K562 (cell line): Measurements from ENCODE around the gene OR8D2.

Experiments used
- POLR2A ChIP-seq: fragments of 450-650 bp; conservative IDR thresholded peaks from 2 replicates; pipeline ENCODE4 v1.6.1; 2016
- RNF2 ChIP-seq: sonication (generic); IDR thresholded peaks from 2 replicates; pipeline ENCODE4 v1.6.1; 2016
- TOE1 ChIP-seq, 2 experiments: fragments of 450-650 bp in 1 of 2; sonication (generic) in 1 of 2; formaldehyde crosslinking in 1 of 2; IDR thresholded peaks; 2 replicates each; pipeline versions ENCODE4 v1.7.1 to v1.8.0; 2016 to 2022; ENCODE audit warnings: borderline replicate concordance in 2 of 2, mild to moderate bottlenecking in 2 of 2, antibody characterized with exemption in 1 of 2, inconsistent platforms in 1 of 2, low read depth in 1 of 2, missing genetic modification reagents in 1 of 2, moderate library complexity in 1 of 2
- ZBTB17 ChIP-seq: fragments of 450-650 bp; formaldehyde crosslinking; IDR thresholded peaks from 2 replicates; pipeline ENCODE4 v1.4.0; 2020; ENCODE audit warnings: mild to moderate bottlenecking
- TF ChIP-seq, protein P1 (sequence below): sonication (generic); formaldehyde crosslinking; IDR thresholded peaks from 2 replicates; pipeline ENCODE4 v1.5.0; 2020; ENCODE audit warnings: missing genetic modification reagents
- TF ChIP-seq, protein P2 (sequence below): sonication (generic); formaldehyde crosslinking; IDR thresholded peaks from 2 replicates; pipeline ENCODE4 v1.8.0; 2022; ENCODE audit warnings: missing genetic modification reagents, mild to moderate bottlenecking, borderline replicate concordance

DNA sequence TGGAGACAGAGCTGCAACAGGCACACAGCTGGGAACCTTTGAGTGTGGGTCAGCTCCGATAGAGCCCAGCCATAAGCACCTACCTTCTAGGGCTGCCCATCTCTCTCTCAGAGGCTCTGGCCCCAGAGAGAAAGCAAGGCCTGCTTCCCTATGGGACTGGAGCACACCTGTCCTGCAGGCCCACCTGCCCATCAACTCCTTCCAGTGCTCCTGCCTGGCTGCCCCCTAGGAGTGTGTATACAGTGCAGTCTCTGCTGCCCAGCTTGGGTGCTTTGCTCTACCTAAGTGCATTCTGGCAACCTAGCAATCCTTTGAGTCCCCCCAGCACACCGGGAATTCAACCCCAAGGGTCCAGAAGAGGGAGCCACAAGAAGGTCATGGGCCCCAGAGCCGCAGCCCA, 42.8 kb downstream of the OR8D2 start:
- TF ChIP-seq, protein P1, sequence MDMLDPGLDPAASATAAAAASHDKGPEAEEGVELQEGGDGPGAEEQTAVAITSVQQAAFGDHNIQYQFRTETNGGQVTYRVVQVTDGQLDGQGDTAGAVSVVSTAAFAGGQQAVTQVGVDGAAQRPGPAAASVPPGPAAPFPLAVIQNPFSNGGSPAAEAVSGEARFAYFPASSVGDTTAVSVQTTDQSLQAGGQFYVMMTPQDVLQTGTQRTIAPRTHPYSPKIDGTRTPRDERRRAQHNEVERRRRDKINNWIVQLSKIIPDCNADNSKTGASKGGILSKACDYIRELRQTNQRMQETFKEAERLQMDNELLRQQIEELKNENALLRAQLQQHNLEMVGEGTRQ = no peak
- no peak for TF ChIP-seq TOE1 (IDR thresholded peaks at IDR 0.05; ENCODE audit: borderline replicate concordance)
- TF ChIP-seq TOE1 (CRISPR knock-in tag; IDR thresholded peaks at IDR 0.05; ENCODE audit: borderline replicate concordance, low read depth) = no peak
- TF ChIP-seq ZBTB17 (CRISPR knock-in tag) = no peak
- no peak for TF ChIP-seq POLR2A
- TF ChIP-seq, protein P2, sequence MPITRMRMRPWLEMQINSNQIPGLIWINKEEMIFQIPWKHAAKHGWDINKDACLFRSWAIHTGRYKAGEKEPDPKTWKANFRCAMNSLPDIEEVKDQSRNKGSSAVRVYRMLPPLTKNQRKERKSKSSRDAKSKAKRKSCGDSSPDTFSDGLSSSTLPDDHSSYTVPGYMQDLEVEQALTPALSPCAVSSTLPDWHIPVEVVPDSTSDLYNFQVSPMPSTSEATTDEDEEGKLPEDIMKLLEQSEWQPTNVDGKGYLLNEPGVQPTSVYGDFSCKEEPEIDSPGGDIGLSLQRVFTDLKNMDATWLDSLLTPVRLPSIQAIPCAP (CRISPR knock-in tag) = no peak
- no peak for TF ChIP-seq RNF2
